Common myeloid progenitor, CD34-positive (primary cell): ENCODE results near the gene INSR. TPM values are rescaled to one million over a fixed set of nuclear protein-coding genes. Genes with fewer than 3 reads are reported as not detected.

Experiments used
- CTCF ChIA-PET: fragments of 350-600 bp; sonication (Branson Sonifier 250); formaldehyde crosslinking; loops from one replicate; lab custom pipeline; 2021; ENCODE audit warnings: antibody characterized with exemption; lab: Charles Lee
- POLR2A ChIA-PET: fragments of 350-600 bp; sonication (Branson Sonifier 250); formaldehyde crosslinking; loops from one replicate; lab custom pipeline; 2021; ENCODE audit warnings: antibody characterized with exemption; lab: Charles Lee
- DNase-seq, 3 donors: peaks; one replicate each; pipeline versions ENCODE4 v3.0.0 to v3.0.0-alpha.2; 2013
- H3K27ac ChIP-seq, 2 experiments: 1 replicate in 1 of 2; 2 replicates in 1 of 2; pipeline ENCODE4 v1.7.0; 2013; ENCODE audit warnings: inconsistent platforms in 2 of 2, low read length in 2 of 2, mild to moderate bottlenecking in 2 of 2, low read depth in 1 of 2, moderate library complexity in 1 of 2; ENCODE audit not compliant: severe bottlenecking in 2 of 2, insufficient read depth in 1 of 2, poor library complexity in 1 of 2
- H3K27me3 ChIP-seq, 5 experiments: replicated peaks in 2 of 5; 1 replicate in 3 of 5; 2 replicates in 2 of 5; pipeline versions ENCODE4 v1.6.1 to v1.7.0; 2013; ENCODE audit warnings: low read length in 4 of 5, mild to moderate bottlenecking in 2 of 5, moderate library complexity in 2 of 5, inconsistent platforms in 1 of 5; ENCODE audit not compliant: insufficient read depth in 5 of 5, control insufficient read depth in 4 of 5
- H3K36me3 ChIP-seq, 4 experiments: 1 replicate in 2 of 4; 2 replicates in 2 of 4; pipeline versions ENCODE4 v1.6.1 to v1.7.0; 2013; ENCODE audit warnings: low read length in 3 of 4, control low read depth in 1 of 4, mild to moderate bottlenecking in 1 of 4; ENCODE audit not compliant: control insufficient read depth in 4 of 4, insufficient read depth in 4 of 4
- H3K4me1 ChIP-seq, 4 experiments: 1 replicate in 3 of 4; 2 replicates in 1 of 4; pipeline versions ENCODE4 v1.6.1 to v1.7.1; 2013; ENCODE audit warnings: low read length in 3 of 4, mild to moderate bottlenecking in 3 of 4, control low read depth in 1 of 4, inconsistent platforms in 1 of 4, moderate library complexity in 1 of 4; ENCODE audit not compliant: control insufficient read depth in 4 of 4, insufficient read depth in 4 of 4; ENCODE audit errors: control extremely low read depth in 1 of 4
- H3K4me3 ChIP-seq, 7 experiments: 1 replicate in 4 of 7; 2 replicates in 3 of 7; pipeline versions ENCODE4 v1.5.1 to v1.7.0; 2013; ENCODE audit warnings: mild to moderate bottlenecking in 7 of 7, low read length in 6 of 7, moderate library complexity in 6 of 7, inconsistent platforms in 2 of 7, low read depth in 2 of 7, control low read depth in 1 of 7; ENCODE audit not compliant: insufficient read depth in 4 of 7, control insufficient read depth in 1 of 7; ENCODE audit errors: extremely low read depth in 1 of 7
- H3K9me3 ChIP-seq, 5 experiments: 1 replicate in 4 of 5; 2 replicates in 1 of 5; pipeline versions ENCODE4 v1.6.1 to v1.7.1; 2013; ENCODE audit warnings: low read length in 4 of 5, mild to moderate bottlenecking in 2 of 5, inconsistent platforms in 1 of 5, low read depth in 1 of 5, moderate library complexity in 1 of 5; ENCODE audit not compliant: control insufficient read depth in 4 of 5, insufficient read depth in 2 of 5; ENCODE audit errors: control extremely low read depth in 1 of 5
- WGBS: methylation state at CpG from one replicate; pipeline ENCODE4 v1.1.5; 2013; ENCODE audit not compliant: insufficient coverage; 5-methylcytosine and 5-hydroxymethylcytosine counted together
- polyA plus RNA-seq: library from polyadenylated mRNA; unstranded; fragments of 120-200 nt; gene quantifications from one replicate; pipeline ENCODE4 v1.2.1, GENCODE V29; 2013

INSR gene
- 7.7 TPM for polyA plus RNA-seq

GRCh38 chr19:7293762-7294557 lies at the start of gene INSR:
TSS of gene INSR (minus strand) at chr19:7294414. CDS start at chr19:7293891, 523 bp downstream.
- H3K27ac ChIP-seq: peak within 1 kb of the TSS in 1 of 2 experiments; percentile 54
- DNase-seq: peak; percentile 86 to 94 (median 92)
- CTCF ChIA-PET: interaction anchor here (1.0 to 1.3 kb wide), 2 partner anchors 46 to 145 kb away, joined by 3 to 4 read pairs; no protein-coding TSS in a partner anchor
- H3K9me3 ChIP-seq: no peaks in the 10 kb centered on the region
- peaks cover 0 to 25% (median 21%) of the 10 kb centered on the region in 4 experiments for H3K4me1 ChIP-seq
- peaks cover 0 to 2% (median 0%) of the 10 kb centered on the region in 5 experiments for H3K27me3 ChIP-seq
- POLR2A ChIA-PET: interaction anchor here (0.9 kb wide), 1 partner anchor 97 kb away, joined by 3 read pairs; no protein-coding TSS in a partner anchor
- H3K36me3 ChIP-seq: no peaks in the 10 kb centered on the region
- H3K4me3 ChIP-seq: peak within 1 kb of the TSS; percentile 51 to 82 (median 74)
- 0% methylated on average over 65 of the region's 108 CpGs for WGBS

DNA sequence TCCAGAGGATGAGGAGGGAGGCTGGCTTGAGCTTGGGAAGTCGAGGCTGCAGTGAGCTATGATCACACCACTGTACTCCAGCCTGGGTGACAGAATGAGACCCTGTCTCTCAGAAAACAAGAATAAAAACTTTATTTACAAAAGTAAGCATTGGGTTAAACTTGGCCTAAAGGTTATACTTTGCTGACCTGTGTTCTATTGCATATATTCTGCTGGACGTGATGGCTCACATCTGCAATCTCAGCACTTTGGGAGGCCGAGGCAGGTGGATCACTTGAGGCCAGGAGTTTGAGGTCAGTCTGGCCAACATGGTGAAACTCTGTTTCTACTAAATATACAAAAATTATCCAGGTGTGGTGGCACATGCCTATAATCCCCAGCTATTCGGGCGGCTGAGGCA lies 47.9 kb upstream of the INSR start:
- H3K27ac ChIP-seq: no peak overlapping the region

GRCh38 chr19:7340959-7341837 lies 47.0 kb upstream of the INSR start:
- Histone ChIP-seq H3K4me3 (no peak overlapping the region), H3K36me3 (no peaks in the 10 kb centered on the region), H3K4me1 (peaks cover 19 to 60% (median 50%) of the 10 kb centered on the region in 4 experiments), H3K9me3 (no peaks in the 10 kb centered on the region), H3K27ac (no peak overlapping the region), H3K27me3 (no peaks in the 10 kb centered on the region)
- WGBS: 52% methylated on average over 14 of the region's 22 CpGs
- CTCF ChIA-PET: interaction anchor here (0.8 to 5.2 kb wide), 13 partner anchors 8 to 450 kb away, joined by 3 to 34 read pairs (median 4); partner anchors contain the start of gene INSR
- DNase-seq: peak; percentile 79 to 88 (median 83)
- POLR2A ChIA-PET: interaction anchor here (0.7 kb wide), 1 partner anchor 232 kb away, joined by 3 read pairs; no protein-coding TSS in a partner anchor

More for the DNA sequence above, 47.9 kb upstream of the INSR start:
- no peak for DNase-seq
- 100% methylated on average over 3 of the region's 5 CpGs for WGBS
- Histone ChIP-seq H3K27me3 (no peaks in the 10 kb centered on the region), H3K9me3 (no peaks in the 10 kb centered on the region), H3K4me3 (no peak overlapping the region), H3K4me1 (peaks cover 12 to 58% (median 40%) of the 10 kb centered on the region in 4 experiments), H3K36me3 (no peaks in the 10 kb centered on the region)
- ChIA-PET POLR2A (interaction anchor here (0.7 kb wide), 1 partner anchor 233 kb away, joined by 3 read pairs; no protein-coding TSS in a partner anchor), CTCF (interaction anchor here (0.6 to 5.2 kb wide), 8 partner anchors 9 to 547 kb away, joined by 3 to 34 read pairs (median 4); no protein-coding TSS in a partner anchor)

DNA sequence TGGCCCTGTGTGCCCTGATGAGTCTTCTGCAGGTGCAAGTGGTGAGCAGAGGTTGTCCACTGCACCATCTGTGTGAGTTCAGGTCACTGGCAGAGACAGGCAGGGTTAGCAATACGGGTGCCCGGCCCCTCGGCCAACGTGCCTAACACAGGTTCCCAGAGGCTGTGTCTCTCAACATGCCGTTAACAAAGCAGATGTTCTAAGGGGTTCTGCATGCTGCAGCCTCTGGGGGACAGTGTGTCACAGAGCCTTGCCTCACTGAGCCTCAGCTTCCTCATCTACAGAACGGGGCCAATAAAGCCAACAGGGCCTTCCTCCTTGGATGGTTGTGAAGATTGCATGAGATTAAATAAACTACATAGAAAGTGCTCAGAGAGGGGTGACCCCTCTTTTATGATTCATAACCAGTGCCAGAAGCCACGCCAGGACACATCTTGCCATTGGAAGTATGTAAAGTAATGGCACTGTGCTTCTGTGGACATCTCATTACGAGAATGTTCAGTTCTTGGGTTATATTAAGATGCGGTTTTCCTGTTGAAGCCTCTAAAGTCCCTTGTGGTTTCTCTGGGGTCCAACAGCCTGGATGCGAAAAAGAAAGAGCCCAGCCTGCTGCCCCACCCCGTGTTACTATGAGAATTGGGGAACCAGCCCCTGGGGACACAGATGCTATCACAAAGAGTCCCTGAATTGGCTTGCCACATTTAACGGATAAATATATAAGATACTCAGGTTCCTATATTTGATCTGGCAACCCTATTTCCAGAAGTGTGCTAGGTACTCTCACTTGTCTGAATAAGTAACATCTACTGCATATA lies 43.4 kb upstream of the INSR start:
- Histone ChIP-seq H3K27me3 (no peaks in the 10 kb centered on the region), H3K36me3 (no peaks in the 10 kb centered on the region), H3K4me3 (peak overlapping the region in 2 of 7 experiments; percentile 4 to 36), H3K4me1 (peaks cover 16 to 62% (median 50%) of the 10 kb centered on the region in 4 experiments), H3K9me3 (no peaks in the 10 kb centered on the region), H3K27ac (no peak overlapping the region)
- CTCF ChIA-PET: interaction anchor here (0.9 to 5.2 kb wide), 3 partner anchors 8 to 11 kb away, joined by 3 to 34 read pairs (median 8); no protein-coding TSS in a partner anchor
- 5% methylated on average over 9 of the region's 12 CpGs for WGBS
- DNase-seq: peak; percentile 90 to 98 (median 98)
- POLR2A ChIA-PET: interaction anchor here (0.6 kb wide), 1 partner anchor 188 kb away, joined by 3 read pairs; no protein-coding TSS in a partner anchor

- Histone ChIP-seq H3K4me3 (no peak overlapping the region), H3K4me1 (peaks cover 16 to 62% (median 49%) of the 10 kb centered on the region in 4 experiments), H3K9me3 (no peaks in the 10 kb centered on the region), H3K27ac (no peak overlapping the region), H3K36me3 (no peaks in the 10 kb centered on the region), H3K27me3 (no peaks in the 10 kb centered on the region)
- WGBS: 100% methylated on average over 3 of the region's 9 CpGs
- ChIA-PET CTCF (interaction anchor here (0.9 to 2.4 kb wide), 3 partner anchors 10 to 18 kb away, joined by 3 to 8 read pairs (median 3); no protein-coding TSS in a partner anchor), POLR2A (no interaction called here)
- no peak for DNase-seq
These were observed 42.2 kb upstream of the INSR start for GRCh38 chr19:7336321-7336973.
